KOPT-K1 (cell line): ENCODE measurements around the gene CRYBG3.

Experiments
- H3K27ac ChIP-seq: fragments of 200-600 bp; sonication (generic); 2 replicates; pipeline ENCODE4 v1.5.1; 2016; ENCODE audit warnings: antibody characterized with exemption, mild to moderate bottlenecking, low read depth, low read length; ENCODE audit not compliant: poor library complexity, severe bottlenecking
- H3K36me3 ChIP-seq: fragments of 200-600 bp; sonication (generic); 2 replicates; pipeline ENCODE4 v1.5.1; 2017; ENCODE audit warnings: antibody characterized with exemption, mild to moderate bottlenecking, low read length, moderate library complexity; ENCODE audit not compliant: insufficient read depth
- H3K9me3 ChIP-seq: fragments of 200-600 bp; sonication (generic); 2 replicates; pipeline ENCODE4 v1.5.1; 2017; ENCODE audit warnings: antibody characterized with exemption, low read length, mild to moderate bottlenecking; ENCODE audit not compliant: insufficient read depth, poor library complexity, severe bottlenecking

The CRYBG3 gene

DNA sequence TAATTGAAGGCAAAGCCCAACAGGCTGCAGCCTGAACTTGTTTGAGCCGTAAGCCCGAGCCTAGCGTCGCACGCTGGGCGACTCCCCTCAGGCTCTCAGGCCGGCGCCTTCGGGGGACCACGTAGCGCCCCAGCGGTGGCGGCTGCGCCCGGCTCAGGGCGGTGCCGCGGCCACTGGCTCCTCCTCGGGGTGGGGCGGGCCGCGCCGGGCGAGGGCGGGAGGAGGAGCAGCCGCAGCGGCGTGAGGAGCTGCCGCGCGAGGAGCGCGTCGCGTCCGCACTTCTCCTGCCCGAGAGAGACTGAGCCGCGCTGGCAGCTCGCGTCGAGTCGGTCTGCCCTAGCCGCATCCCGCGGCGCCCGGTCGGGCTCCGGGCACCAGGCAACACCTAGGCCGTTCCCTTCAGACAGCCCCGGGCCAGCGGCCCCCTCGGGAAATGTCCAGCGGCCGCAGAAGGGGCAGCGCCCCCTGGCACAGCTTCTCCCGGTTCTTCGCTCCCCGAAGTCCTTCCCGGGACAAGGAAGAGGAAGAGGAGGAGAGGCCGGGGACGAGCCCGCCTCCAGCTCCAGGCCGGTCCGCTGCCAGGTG is at the start of gene CRYBG3:
CRYBG3 (plus strand) TSS at position 238 of the 585 bp plus-strand sequence; CDS start at position 434, 196 bp downstream.
- no peaks in the 10 kb centered on the region for H3K9me3 ChIP-seq
- H3K27ac ChIP-seq: no peak within 1 kb of the TSS
- no peaks in the 10 kb centered on the region for H3K36me3 ChIP-seq

DNA sequence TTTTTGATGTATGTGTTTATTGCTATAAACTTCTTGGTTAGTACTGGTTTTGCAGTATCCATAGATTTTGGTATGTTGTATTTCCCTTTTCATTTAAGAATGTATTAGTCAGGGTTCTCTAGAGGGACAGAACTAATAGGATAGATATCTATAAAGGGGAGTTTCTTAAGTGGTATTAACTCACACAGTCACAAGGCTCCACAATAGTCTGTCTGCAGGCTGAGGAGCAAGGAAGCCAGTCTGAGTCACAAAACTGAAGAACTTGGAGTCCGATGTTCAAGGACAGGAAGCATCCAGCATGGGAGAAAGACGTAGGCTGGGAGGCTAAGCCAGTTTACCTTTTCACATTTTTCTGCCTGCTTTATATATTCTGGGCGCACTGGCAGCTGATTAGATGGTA is 48.9 kb upstream of the CRYBG3 start:
- no peak overlapping the region for H3K27ac ChIP-seq
- H3K9me3 ChIP-seq: peaks cover 6% of the 10 kb centered on the region
- no peaks in the 10 kb centered on the region for H3K36me3 ChIP-seq

DNA sequence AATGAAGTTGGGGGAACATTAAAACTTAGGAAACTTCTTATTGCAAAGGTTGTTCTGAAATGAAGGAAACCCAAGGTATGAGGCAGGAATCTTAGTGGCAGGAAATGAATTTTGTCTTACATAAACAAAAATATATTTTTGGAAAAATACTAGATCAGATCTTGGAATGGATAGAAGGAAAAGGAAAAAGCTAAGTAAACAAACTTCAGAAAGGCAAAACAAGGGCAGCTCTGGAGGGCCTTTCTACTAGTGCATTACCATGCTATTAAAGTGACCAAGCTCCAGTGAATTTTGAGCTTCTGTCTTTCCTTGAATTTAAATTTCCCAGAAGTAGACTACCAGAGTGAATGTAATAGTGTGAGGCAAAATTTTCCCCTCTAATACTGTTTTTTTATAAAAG is 43.7 kb upstream of the CRYBG3 start:
- H3K27ac ChIP-seq: no peak overlapping the region
- no peaks in the 10 kb centered on the region for H3K9me3 ChIP-seq
- no peaks in the 10 kb centered on the region for H3K36me3 ChIP-seq

DNA sequence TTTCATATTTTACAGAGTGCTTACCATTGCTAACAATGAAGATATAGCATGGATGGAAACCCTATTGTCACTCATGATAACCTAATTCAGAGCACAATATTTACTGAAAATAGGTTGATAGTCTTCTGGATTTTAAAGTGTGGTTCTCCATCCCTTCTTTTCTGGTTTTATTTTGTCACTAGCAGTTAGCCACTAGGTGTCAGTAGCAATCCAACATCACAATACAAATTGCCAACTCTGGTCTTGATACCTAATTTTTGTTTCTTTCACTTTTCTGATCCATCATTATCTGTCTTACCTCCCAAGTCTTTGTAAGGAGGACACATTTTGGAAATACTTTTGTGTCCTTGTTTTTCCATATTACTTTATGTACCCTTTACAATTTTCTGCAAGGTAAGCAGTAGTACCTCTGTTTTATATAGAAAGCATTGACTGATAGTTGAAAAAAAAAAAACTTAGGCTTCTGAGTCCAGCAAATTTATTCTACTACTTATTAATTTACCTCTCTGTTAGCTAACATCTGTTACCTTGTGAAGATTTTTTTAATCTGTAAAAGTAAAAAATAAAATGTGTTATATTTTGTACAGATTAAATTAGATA is 28.3 kb upstream of the CRYBG3 start:
- no peaks in the 10 kb centered on the region for H3K36me3 ChIP-seq
- no peak overlapping the region for H3K27ac ChIP-seq
- H3K9me3 ChIP-seq: no peaks in the 10 kb centered on the region

DNA sequence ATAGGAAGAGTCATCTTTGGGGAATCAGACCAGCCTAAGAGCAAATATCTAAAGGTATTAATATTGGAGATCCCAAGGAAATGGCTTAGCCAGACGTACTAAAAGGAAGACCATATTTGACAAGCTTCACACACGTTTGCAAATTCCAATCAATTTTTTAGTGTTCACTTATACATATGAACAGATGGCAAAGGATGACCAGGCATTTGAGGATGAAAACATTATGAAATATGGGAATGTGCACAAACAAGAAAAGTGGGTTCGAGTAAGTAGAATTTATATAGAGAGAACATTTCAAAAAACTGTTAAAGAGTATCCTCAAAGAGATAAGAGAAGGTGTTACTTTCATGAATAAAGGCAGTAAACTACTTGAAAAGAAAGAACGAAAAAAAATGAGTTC is 25.9 kb upstream of the CRYBG3 start:
- Histone ChIP-seq H3K36me3 (no peaks in the 10 kb centered on the region), H3K9me3 (no peaks in the 10 kb centered on the region), H3K27ac (no peak overlapping the region)

DNA sequence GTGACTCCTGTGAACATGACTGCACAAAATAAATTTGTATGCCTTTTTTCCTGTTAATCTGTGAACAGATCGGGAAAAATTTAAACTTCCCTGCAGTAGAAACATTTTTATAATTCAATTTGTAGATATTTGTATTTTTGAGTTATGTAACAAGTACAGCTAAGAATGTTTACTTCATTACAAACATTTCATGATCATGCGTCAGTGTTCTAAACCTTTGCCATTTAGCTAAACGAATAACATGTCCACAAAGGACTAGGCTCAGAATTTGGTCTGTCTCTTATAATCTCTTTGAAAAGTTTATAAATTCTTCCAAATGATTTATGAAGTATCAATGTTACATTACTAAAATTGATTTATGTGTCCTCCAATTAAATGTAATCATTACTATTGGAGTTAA is 17.3 kb upstream of the CRYBG3 start:
- Histone ChIP-seq H3K27ac (no peak overlapping the region), H3K36me3 (no peaks in the 10 kb centered on the region), H3K9me3 (no peaks in the 10 kb centered on the region)

DNA sequence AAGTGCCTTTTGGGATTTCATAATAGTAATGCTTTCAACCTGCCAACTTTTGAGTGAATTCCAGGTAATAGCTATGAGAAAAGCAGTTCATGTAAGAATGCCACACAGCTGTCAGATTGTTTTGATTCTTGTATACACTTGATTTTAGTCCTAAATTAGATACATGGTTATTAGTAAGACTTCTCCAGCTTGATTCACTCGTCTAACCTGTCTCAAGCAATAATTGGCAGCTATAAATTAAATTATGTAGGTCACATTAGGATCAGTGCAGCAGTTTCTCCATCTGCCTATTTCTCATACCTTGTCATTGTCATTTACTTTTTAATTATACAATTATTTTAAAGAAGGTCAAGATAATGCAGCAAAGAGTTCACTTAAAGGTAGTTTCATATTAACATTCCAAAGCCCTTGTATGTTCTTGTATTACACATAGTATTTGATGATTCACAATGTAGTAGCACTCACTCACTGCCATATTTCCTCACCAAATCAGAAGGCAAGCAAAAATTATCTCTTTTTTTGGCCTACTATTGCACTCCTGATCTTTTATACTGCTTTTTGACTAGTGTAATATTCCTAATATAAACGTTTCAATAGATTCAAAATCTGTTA is 10.9 kb upstream of the CRYBG3 start:
- H3K36me3 ChIP-seq: no peaks in the 10 kb centered on the region
- no peak overlapping the region for H3K27ac ChIP-seq
- H3K9me3 ChIP-seq: no peaks in the 10 kb centered on the region

DNA sequence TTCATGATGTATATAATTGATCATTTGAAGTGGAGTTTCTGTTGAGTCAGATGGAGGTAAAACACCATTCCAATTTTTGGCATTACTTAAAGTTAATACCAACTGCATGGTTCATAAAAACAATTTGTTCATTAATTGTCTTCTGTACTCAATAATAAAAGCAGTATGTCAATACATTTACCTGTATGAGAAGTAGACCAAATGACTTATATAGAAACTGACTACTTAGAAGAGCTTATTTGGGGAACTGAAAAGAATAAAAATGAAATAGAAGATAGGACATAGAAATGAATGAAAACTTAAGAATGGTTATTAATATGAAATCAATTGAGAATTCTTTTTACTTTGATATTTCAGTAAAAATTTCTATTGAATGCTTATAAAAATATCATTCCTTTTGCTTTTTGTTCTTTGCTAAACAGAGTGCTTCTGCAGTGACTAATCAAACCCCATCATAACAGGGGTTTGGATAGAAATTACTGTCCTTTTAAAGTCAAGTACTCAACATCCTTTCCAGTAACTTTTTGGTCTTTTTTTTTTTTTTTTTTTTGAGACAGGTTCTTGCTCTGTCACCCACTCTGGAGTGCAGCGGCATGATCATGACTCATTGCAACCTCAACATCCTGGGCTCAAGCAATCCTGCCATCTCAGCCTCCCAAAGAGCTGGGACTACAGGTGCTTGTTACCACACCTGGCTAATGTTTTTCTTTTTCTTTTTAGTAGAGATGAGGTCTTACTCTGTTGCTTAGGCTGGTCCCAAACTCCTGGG is 6.5 kb upstream of the CRYBG3 start:
- Histone ChIP-seq H3K27ac (no peak overlapping the region), H3K9me3 (no peaks in the 10 kb centered on the region)

DNA sequence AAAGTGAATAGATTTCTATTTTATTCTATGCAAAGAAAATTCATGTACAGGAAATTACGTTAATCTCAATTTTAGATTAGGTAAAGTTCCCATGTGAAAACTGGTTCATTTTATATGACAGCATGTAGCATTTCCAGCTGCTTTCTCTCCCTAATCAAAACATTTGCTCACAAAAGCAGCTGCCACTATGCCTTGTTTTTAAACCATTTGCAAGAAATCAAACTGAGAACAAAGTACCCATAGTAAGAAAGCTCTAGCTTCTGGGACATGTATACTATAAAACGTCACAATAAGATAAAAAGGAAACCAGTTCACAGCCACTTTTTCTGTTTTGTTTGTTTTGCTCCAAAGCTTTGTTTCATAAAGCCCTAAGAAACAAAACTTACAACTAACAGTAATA is 5.0 kb upstream of the CRYBG3 start:
- no peaks in the 10 kb centered on the region for H3K36me3 ChIP-seq
- H3K9me3 ChIP-seq: no peaks in the 10 kb centered on the region
- H3K27ac ChIP-seq: no peak overlapping the region

More for the DNA sequence above, 6.5 kb upstream of the CRYBG3 start:
- H3K36me3 ChIP-seq: no peaks in the 10 kb centered on the region

DNA sequence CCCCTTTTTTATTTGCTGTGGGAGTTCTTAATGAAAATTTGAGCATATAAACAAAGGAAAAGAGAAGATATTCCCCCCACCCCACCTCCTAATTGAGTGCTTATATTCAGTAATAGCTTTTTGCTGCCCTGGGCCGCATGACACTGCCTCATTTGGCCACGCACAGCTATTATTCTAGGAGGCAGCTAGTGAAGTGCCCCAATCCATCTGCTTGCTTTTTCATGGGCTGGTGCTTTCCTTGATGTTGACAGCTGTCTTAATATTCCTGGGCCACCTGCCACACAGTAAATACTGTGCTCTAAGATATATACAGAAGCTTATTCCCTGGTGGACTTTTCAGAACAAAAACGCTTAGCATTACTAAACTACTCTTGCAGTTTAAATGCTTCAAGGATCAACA is 3.8 kb upstream of the CRYBG3 start:
- Histone ChIP-seq H3K36me3 (no peaks in the 10 kb centered on the region), H3K27ac (no peak overlapping the region), H3K9me3 (no peaks in the 10 kb centered on the region)

DNA sequence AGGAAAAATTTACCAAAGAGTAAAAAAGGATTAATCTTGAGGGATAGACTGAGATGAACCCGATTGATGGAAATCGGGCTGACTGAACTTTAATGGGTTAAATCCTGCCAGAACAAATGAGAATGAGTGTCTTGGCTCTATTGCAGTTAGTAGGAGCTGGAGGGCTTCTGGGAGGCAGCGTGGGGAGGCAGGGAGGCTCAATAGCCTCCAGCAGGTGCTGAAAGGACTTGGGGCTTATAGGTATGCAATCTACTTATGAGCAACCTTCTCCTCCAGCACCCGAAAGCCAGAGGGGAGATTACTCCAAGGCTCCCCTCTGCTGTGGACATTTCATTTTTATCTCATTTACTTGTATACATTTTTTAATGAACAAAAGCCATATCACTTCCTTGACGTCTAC is 1.0 kb upstream of the CRYBG3 start:
- Histone ChIP-seq H3K9me3 (no peaks in the 10 kb centered on the region), H3K27ac (no peak overlapping the region), H3K36me3 (no peaks in the 10 kb centered on the region)

DNA sequence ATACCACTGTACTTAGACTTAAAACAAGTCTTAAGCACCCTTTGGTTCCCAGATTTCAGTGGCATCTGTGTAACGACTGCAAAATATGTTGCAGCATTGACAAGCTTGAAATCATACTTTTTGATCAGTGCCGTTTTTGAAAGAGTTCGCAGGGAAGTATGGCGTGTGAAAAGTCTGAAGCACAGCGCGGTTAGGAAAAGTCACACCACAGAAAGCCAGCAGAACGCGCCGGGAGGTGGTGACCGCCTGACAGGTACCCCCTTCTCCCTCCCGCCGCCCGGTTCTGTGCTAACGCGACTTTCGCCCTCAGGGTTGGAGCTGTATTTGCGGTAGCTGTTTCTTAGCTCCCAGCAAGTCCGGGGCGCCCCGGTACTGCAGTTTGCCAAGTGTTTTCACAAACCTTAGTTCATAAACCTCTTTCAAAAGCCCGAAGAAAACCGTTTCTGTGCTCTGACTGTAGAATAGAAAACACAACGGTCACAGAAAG is 481 bp upstream of the CRYBG3 start:
- Histone ChIP-seq H3K9me3 (no peaks in the 10 kb centered on the region), H3K36me3 (no peaks in the 10 kb centered on the region), H3K27ac (no peak overlapping the region)

DNA sequence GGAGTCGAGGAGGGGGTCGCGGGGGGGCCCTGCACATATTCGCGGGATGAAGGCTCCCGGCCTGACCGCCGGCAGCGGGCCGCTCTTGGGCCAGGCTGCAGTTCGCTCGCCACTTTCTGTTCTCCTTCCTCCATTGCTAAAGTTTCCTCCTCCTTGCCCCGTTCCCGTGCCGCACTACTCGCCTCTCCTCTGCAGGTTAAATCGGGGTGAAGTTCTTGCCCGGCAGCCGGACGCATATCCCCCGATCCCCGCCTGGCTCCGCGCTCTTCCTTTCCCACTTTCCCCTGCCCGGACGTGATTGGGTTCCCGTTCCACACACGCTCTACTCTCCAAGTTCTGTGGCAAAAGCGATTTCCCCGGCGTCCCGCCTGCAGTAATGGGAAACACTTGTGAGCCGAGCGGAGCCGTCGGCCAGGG is 556 bp downstream of the CRYBG3 start:
- H3K36me3 ChIP-seq: no peaks in the 10 kb centered on the region
- no peaks in the 10 kb centered on the region for H3K9me3 ChIP-seq
- H3K27ac ChIP-seq: no peak overlapping the region

DNA sequence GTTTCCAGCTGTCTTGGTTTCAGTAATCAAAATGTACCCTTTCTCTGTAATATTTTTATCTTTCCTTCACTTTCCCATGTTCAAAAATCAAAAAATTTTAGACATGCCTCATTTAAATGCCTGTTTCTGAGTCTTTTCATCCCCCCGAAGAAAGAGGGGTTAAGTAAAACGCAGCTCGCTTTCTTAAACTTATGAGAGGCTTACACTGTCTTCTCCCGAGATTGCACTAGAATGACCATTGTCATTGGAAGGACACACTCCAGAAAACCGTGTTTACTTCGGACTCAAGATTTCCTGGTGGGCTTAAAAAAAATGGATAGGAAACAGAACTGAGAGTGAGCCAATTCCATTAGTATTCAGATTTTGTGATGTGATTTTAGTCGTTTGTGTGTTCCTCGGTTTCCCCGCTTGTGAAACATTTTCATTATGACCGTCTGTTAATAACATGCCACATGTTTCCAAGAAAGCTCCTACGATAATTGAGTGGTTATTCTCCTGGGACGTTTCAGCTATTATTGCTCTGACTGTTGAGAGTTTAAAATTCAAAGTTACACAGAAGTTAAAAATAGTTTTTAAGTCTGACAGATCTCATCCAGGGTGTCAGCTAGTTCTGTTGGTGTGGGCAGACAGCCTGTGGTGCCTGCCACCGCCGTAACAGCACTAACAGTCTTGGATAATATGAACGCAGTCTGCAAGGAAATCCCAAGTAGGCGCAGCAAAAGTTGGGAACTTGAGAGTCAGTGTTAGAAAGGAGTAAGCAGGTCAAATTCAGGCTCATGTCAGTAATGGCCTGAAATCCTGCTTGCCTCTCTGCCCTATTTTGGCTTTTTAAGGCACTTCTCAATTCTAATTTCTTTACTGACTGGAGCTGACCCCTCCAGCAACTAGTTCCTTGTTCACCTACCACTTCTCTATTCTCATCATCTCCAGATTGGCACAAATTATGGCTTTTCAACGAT is 1.5 kb downstream of the CRYBG3 start:
- Histone ChIP-seq H3K36me3 (no peaks in the 10 kb centered on the region), H3K27ac (no peak overlapping the region), H3K9me3 (no peaks in the 10 kb centered on the region)
